Lower leg skin (tissue), 3 donors: Measurements from ENCODE around the gene C19orf53.

Experiments
- CTCF ChIP-seq, 3 donors: fragments of 450-650 bp; IDR thresholded peaks; one replicate each; pipeline ENCODE4 v1.5.1; 2016; ENCODE audit warnings: antibody characterized with exemption in 3 of 3, mild to moderate bottlenecking in 3 of 3, moderate library complexity in 2 of 3
- POLR2A ChIP-seq, 2 donors: fragments of 450-650 bp; IDR thresholded peaks; one replicate each; pipeline ENCODE4 v1.6.1; 2016 to 2017; ENCODE audit warnings: antibody characterized with exemption in 2 of 2, mild to moderate bottlenecking in 1 of 2, moderate library complexity in 1 of 2

DNA sequence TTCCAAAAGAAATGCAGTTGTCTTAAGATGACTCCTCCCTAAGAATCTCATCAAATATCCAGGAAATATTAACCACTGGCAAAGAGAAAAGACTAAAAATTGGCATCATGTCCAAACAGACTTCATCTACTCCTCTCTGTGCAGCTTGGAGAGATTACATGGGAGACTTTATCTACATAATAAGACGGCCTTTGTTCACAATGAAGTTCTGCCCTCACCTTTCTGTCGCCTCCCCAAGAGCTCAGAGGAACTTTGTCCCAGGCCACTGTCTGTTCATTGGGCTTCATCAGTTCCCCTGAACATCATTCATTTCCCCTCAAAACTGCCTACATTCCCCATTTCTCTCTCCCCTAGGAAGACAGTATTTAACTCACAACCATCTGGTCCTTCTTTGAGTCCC lies 32.4 kb upstream of the C19orf53 start:
- TF ChIP-seq CTCF (IDR thresholded peaks at IDR 0.05): no peak
- TF ChIP-seq POLR2A (IDR thresholded peaks at IDR 0.05): no peak
